ENCODE results near the gene C5orf24.

The C5orf24 gene

DNA sequence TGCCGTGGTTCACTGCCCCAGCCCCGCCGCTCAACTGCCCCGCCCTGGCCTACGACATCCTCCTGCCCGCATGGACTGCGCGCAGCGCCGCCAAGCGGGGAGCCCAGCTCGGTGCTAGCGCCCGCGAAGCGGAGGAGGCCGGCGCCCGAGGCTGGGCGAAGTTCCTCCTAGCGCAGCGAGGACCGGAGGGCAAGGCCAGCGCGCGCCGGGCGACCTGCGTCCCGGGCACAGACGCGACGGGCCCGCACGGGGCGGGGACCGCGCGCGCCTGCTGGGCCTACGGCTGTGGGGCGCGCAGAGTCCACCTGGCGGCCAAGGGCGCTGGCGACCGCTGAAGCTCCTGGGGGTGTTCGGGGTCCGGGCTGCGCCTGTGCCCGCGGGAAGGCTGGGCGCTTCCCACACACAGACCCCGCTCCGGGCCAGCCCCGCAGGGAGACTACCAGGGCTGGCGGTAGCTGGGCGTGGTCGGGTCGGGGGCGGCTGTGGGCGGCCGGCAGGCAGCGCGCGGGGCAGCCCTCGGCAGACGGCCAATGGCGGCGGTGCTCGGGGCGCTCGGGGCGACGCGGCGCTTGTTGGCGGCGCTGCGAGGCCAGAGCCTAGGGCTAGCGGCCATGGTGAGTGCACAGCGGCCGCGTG is 59.0 kb downstream of the C5orf24 start, which contains the start of gene PCBD2:
TSS of gene PCBD2 (plus strand) at position 522 of the 636 bp plus-strand sequence. CDS start at position 531, 9 bp downstream.
- DNase-seq (ENCODE audit: extremely low spot score, insufficient read length, low read depth) (peak; percentile 73), FAIRE-seq (peak; percentile 83)

DNA sequence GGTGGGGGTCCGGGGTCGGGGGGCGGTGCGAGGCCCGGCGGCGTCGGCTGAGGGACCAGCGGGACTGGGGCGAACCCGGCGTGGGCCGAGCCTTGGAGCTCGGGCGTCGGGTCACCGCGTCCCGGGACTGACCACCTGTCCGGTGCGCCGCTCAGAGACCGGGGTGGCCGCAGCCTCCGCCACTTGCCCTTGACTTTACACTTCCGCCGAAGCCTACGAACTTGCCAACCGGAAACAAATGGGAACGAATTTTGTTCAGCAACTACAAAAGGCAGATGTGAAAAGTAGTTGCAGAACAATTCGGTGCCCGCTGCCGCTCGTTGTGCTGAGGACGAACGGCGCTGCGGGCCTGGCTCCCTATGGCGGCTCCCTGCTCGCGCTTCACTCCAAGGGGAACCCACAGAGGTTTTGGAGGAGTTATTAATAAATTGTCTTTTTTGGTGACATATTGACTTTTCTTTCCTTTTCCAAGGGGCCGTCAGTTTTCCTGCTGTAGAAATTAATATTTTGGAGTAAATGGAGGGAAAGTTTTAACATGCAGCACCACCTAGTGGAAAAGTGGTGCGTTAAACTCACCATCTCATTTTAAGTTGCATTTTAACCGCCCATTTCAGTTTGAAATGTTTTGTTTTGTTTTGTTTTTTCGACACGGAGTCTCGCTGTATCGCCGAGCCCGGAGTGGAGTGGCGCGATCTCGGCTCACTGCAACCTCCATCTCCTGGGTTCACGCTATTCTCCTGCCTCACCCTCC is 59.7 kb downstream of the C5orf24 start:
- DNase-seq (ENCODE audit: extremely low spot score, insufficient read length, low read depth) = peak; percentile 22
- peak; percentile 84 for FAIRE-seq

- no peak for DNase-seq (ENCODE audit: extremely low spot score, insufficient read length, low read depth)
- no peak for FAIRE-seq
These were observed 61.0 kb downstream of the C5orf24 start for GRCh38 chr5:134906811-134907210.

All from GM18507 (cell line).